Activated CD4-positive, alpha-beta memory T cell treated with anti-CD3 and anti-CD28 coated beads, Interleukin-2, amount 10 ng/mL, durations not matched to agents 7 days and 5 days (primary cell): ENCODE results near the gene LHX1. TPM values are rescaled to one million over a fixed set of nuclear protein-coding genes. Genes with fewer than 3 reads are reported as not detected.
A peak's percentile ranks its signal among the peaks of the same experiment; 100 is the strongest.

Experiments used
- CTCF ChIA-PET: fragments of 350-600 bp; sonication (Branson Sonifier 250); formaldehyde crosslinking; loops from one replicate; lab custom pipeline; 2021; ENCODE audit warnings: antibody characterized with exemption, inconsistent platforms; lab: Charles Lee
- POLR2A ChIA-PET: fragments of 350-600 bp; sonication (Branson Sonifier 250); formaldehyde crosslinking; loops from one replicate; lab custom pipeline; 2021; ENCODE audit warnings: antibody characterized with exemption; lab: Charles Lee
- DNase-seq: peaks from one replicate; pipeline ENCODE4 v3.0.0-alpha.2; 2020
- H3K27ac Mint-ChIP-seq: one replicate; pipeline ENCODE4 v1.8.0; 2021; ENCODE audit warnings: mild to moderate bottlenecking, mixed read lengths
- H3K27me3 Mint-ChIP-seq: one replicate; pipeline ENCODE4 v1.8.0; 2021; ENCODE audit warnings: mixed read lengths
- H3K36me3 Mint-ChIP-seq: one replicate; pipeline ENCODE4 v1.8.0; 2021; ENCODE audit warnings: low read depth, mixed read lengths
- H3K4me1 Mint-ChIP-seq: one replicate; pipeline ENCODE4 v1.8.0; 2021; ENCODE audit warnings: mixed read lengths
- H3K4me3 Mint-ChIP-seq: one replicate; pipeline ENCODE4 v1.8.0; 2021; ENCODE audit warnings: mild to moderate bottlenecking, mixed read lengths
- H3K9me3 Mint-ChIP-seq: one replicate; pipeline ENCODE4 v1.8.0; 2021; ENCODE audit warnings: mixed read lengths
- total RNA-seq, 2 experiments: library from RNA; stranded (reverse); gene quantifications; one replicate each; pipeline ENCODE4 v1.2.3, GENCODE V29; 2021

The LHX1 gene
- total RNA-seq, 2 experiments from 2014 or later = 0.18 TPM

DNA sequence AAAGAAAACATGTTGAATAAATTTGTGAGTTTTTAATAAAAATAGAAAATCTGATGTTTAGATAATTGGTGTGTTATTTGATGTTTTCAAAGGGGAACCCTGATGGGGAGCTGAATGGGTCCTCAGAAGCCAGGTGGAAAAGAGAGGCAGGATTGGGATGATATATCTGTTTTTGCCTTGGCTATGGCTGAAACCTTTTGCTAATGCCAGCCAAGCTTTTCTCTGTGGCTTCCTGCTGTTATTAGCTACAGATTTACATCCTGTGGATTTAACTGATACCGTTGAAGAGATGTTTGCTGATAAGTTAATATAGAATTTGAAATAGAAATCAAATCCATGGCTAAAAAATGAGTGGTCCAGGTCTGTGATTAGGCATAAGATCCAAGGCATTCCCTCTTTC, 7.3 kb downstream of the LHX1 start:
- no peak overlapping the region for H3K27ac Mint-ChIP-seq
- H3K9me3 Mint-ChIP-seq = no peaks in the 10 kb centered on the region
- no peak overlapping the region for H3K4me3 Mint-ChIP-seq
- peaks cover 8% of the 10 kb centered on the region for H3K36me3 Mint-ChIP-seq
- ChIA-PET CTCF (interaction anchor here (1.1 kb wide), 1 partner anchor 12 kb away, joined by 3 read pairs; no protein-coding TSS in a partner anchor), POLR2A (interaction anchor here (1.7 kb wide), 1 partner anchor 9 kb away, joined by 5 read pairs; no protein-coding TSS in a partner anchor)
- DNase-seq = no peak
- peaks cover 72% of the 10 kb centered on the region for H3K27me3 Mint-ChIP-seq
- H3K4me1 Mint-ChIP-seq = peaks cover 33% of the 10 kb centered on the region

- H3K36me3 Mint-ChIP-seq = peaks cover 14% of the 10 kb centered on the region
- CTCF ChIA-PET = interaction anchor here (1.1 kb wide), 1 partner anchor 13 kb away, joined by 3 read pairs; no protein-coding TSS in a partner anchor
- H3K27me3 Mint-ChIP-seq = peaks cover 66% of the 10 kb centered on the region
Observed at GRCh38 chr17:36945140-36945539, 7.9 kb downstream of the LHX1 start.

DNA sequence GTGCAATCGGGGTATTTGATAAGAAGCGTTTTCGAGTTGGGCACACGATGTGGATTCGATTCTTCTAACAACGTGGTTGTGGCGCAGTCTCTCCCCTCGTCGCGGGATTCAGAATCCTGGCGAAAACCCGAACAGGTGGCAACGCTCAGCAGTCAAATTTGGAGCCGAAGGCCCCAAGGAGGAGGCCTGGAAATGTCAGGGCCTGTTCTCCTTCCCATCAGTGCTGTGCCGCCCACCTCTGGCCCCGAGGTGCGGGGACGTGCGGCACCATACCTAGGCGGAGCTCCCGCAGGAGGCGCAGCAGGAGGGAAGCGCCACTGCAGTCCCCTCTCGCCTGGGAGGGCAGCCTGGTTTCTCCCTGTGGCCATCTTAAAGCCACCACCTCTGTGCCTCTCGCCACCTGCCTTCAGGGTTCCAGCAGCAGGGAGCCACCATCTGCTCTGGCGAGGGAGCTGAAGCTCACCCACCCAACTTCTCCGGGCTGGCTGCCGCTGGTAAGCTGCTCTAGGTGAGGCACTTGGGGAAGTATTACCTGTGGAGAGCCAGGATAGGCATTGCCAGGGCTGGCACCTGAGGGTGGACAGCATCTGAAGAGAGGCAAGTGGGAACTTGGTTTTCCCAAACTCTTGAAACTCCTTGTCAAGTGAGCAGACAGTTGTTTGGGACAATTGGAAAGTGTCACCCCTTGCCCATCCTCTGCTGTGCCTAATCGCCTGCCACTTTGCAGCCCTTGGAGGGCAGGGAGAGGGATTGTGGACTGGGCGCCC, 8.9 kb downstream of the LHX1 start:
- Mint-ChIP-seq H3K27ac (no peak overlapping the region), H3K9me3 (no peaks in the 10 kb centered on the region), H3K4me1 (peaks cover 46% of the 10 kb centered on the region), H3K36me3 (peaks cover 23% of the 10 kb centered on the region), H3K4me3 (no peak overlapping the region), H3K27me3 (peaks cover 56% of the 10 kb centered on the region)
- no peak for DNase-seq
- ChIA-PET POLR2A (interaction anchor here (1.7 kb wide), 1 partner anchor 11 kb away, joined by 5 read pairs; no protein-coding TSS in a partner anchor), CTCF (no interaction called here)

More at GRCh38 chr17:36945140-36945539, 7.9 kb downstream of the LHX1 start:
- Mint-ChIP-seq H3K9me3 (no peaks in the 10 kb centered on the region), H3K27ac (no peak overlapping the region), H3K4me1 (peaks cover 36% of the 10 kb centered on the region), H3K4me3 (no peak overlapping the region)
- DNase-seq = no peak
- POLR2A ChIA-PET = interaction anchor here (1.7 kb wide), 1 partner anchor 10 kb away, joined by 5 read pairs; no protein-coding TSS in a partner anchor

- Mint-ChIP-seq H3K27me3 (peaks cover 50% of the 10 kb centered on the region), H3K36me3 (peaks cover 20% of the 10 kb centered on the region), H3K9me3 (no peaks in the 10 kb centered on the region), H3K4me3 (no peak overlapping the region), H3K4me1 (peaks cover 41% of the 10 kb centered on the region), H3K27ac (no peak overlapping the region)
- CTCF ChIA-PET = no interaction called here
- POLR2A ChIA-PET = no interaction called here
- no peak for DNase-seq
Observed at GRCh38 chr17:36946726-36947091, 9.4 kb downstream of the LHX1 start.

GRCh38 chr17:36947922-36948716, 10.8 kb downstream of the LHX1 start:
- DNase-seq = no peak
- Mint-ChIP-seq H3K9me3 (no peaks in the 10 kb centered on the region), H3K27ac (peak overlapping the region; percentile 89), H3K4me1 (peaks cover 54% of the 10 kb centered on the region), H3K4me3 (peak overlapping the region; percentile 91), H3K27me3 (peaks cover 48% of the 10 kb centered on the region), H3K36me3 (peaks cover 34% of the 10 kb centered on the region)
- ChIA-PET CTCF (interaction anchor here (0.9 to 1.6 kb wide), 2 partner anchors 100 to 272 kb away, joined by 3 read pairs; no protein-coding TSS in a partner anchor), POLR2A (interaction anchor here (0.6 to 2.2 kb wide), 16 partner anchors 10 to 411 kb away, joined by 3 to 10 read pairs (median 5); partner anchors contain the start of genes LHX1 and MRM1)

DNA sequence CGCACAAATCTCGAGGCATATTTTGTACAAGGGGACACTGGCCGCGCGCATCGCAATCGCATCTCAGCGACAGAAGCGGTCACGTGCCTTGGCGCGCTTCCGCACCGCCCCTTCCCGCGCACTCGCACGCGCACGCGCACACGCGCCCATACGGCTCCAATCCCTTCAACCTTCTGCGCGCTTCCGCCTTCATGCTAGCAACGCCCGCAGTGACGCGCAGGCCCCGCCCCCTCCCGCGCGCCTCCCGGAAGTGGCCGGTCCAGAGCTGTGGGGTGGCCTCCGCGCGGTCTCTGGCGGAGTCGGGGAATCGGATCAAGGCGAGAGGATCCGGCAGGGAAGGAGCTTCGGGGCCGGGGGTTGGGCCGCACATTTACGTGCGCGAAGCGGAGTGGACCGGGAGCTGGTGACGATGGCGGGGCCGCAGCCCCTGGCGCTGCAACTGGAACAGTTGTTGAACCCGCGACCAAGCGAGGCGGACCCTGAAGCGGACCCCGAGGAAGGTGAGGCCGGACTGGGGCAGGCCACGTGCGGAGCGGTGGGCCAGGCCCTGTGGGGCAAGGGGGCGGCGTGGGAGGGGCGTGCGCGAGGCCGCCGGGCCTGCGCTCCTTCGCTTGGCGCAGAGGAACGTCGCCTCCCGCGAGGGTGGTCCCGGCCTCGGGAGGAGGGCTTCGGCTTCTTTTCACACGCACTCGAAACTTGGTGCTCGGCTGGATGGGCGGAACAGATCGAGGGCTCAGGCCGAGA, 11.6 kb downstream of the LHX1 start, which contains the start of gene AATF:
Gene AATF, plus strand, starts transcription at position 238 of the 744 bp plus-strand sequence. Its CDS starts 172 bp downstream, at position 410.
- H3K27ac Mint-ChIP-seq = peak within 1 kb of the TSS; percentile 89
- peak within 1 kb of the TSS; percentile 91 for H3K4me3 Mint-ChIP-seq
- H3K27me3 Mint-ChIP-seq = peaks cover 40% of the 10 kb centered on the region
- peaks cover 49% of the 10 kb centered on the region for H3K4me1 Mint-ChIP-seq
- ChIA-PET POLR2A (interaction anchor here (0.5 to 2.2 kb wide), 22 partner anchors 11 to 410 kb away, joined by 3 to 10 read pairs (median 4); partner anchors contain the start of genes LHX1 and MRM1), CTCF (interaction anchor here (0.7 to 1.6 kb wide), 4 partner anchors 98 to 290 kb away, joined by 3 read pairs; no protein-coding TSS in a partner anchor)
- H3K36me3 Mint-ChIP-seq = peaks cover 41% of the 10 kb centered on the region
- peak; percentile 97 for DNase-seq
- no peaks in the 10 kb centered on the region for H3K9me3 Mint-ChIP-seq

GRCh38 chr17:36949461-36949927, 12.2 kb downstream of the LHX1 start:
- H3K36me3 Mint-ChIP-seq = peaks cover 47% of the 10 kb centered on the region
- peaks cover 36% of the 10 kb centered on the region for H3K27me3 Mint-ChIP-seq
- peaks cover 51% of the 10 kb centered on the region for H3K4me1 Mint-ChIP-seq
- no peak for DNase-seq
- no peaks in the 10 kb centered on the region for H3K9me3 Mint-ChIP-seq
- peak overlapping the region; percentile 89 for H3K27ac Mint-ChIP-seq
- H3K4me3 Mint-ChIP-seq = peak overlapping the region; percentile 91
- ChIA-PET CTCF (interaction anchor here (0.6 to 1.6 kb wide), 5 partner anchors 21 to 290 kb away, joined by 3 read pairs; no protein-coding TSS in a partner anchor), POLR2A (interaction anchor here (0.5 to 2.2 kb wide), 20 partner anchors 11 to 409 kb away, joined by 3 to 10 read pairs (median 5); partner anchors contain the start of genes LHX1 and MRM1)

GRCh38 chr17:36950027-36950426, 12.8 kb downstream of the LHX1 start:
- DNase-seq = no peak
- CTCF ChIA-PET = interaction anchor here (0.6 to 1.3 kb wide), 2 partner anchors 21 to 97 kb away, joined by 3 read pairs; no protein-coding TSS in a partner anchor
- Mint-ChIP-seq H3K4me3 (peak overlapping the region; percentile 91), H3K27me3 (peaks cover 31% of the 10 kb centered on the region), H3K27ac (peak overlapping the region; percentile 89), H3K36me3 (peaks cover 51% of the 10 kb centered on the region), H3K9me3 (no peaks in the 10 kb centered on the region), H3K4me1 (peaks cover 52% of the 10 kb centered on the region)
- POLR2A ChIA-PET = interaction anchor here (0.7 to 2.2 kb wide), 6 partner anchors 11 to 409 kb away, joined by 4 to 8 read pairs (median 6); no protein-coding TSS in a partner anchor

DNA sequence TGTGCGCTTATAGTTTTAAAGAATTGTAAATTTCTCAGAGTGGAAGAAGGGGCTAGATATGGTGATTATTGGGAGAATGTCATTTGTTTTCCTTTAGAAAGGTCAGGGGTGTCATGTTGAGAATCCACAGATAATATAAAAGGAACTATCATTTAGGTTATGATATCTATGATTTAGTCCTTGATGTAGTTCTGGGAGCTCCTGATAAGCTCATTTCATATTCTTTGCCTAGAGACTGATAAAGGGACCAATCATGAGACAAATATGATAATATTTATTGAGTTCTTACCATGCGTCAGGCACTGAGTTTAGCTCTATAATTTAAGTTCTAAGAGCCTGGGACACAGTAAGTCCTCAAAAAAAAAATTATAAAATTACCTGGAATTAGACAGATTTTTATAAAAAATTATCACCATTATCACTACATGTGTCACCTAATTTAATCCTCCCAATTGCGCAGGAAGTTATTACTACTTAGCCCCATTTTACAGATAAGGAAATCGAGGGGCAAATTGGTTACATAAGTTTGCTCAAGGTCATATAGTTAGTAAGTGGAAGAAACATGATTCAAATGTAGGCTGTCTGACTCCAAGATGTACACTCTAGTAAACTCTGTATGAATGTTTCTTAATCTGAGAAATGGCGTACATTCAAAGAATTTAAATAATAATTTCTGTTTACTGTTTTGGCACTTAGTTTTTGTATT, 14.0 kb downstream of the LHX1 start:
- peaks cover 20% of the 10 kb centered on the region for H3K27me3 Mint-ChIP-seq
- H3K36me3 Mint-ChIP-seq = peaks cover 60% of the 10 kb centered on the region
- ChIA-PET POLR2A (interaction anchor here (0.9 to 1.1 kb wide), 2 partner anchors 136 to 350 kb away, joined by 3 read pairs; partner anchors contain the start of gene MRM1), CTCF (no interaction called here)
- no peaks in the 10 kb centered on the region for H3K9me3 Mint-ChIP-seq
- peaks cover 52% of the 10 kb centered on the region for H3K4me1 Mint-ChIP-seq
- H3K4me3 Mint-ChIP-seq = peak overlapping the region; percentile 32
- DNase-seq = no peak
- no peak overlapping the region for H3K27ac Mint-ChIP-seq

DNA sequence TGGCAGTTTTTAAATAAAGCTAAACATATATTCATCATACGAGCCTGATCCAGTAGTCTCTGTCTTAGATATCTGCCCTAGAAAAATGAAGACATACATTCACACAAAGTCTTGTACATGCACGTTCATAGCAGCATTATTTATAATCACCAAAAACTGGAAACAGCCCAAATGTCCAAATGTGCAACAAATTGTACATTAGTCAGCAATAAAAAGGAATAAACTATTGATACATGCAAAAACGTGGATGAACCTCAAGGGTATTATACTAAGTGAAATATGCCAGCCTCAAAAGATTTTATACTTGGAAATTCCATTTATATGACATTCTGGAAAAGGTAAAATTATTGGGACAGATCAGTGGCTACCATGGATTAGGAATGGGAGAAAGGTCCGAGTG, 34.2 kb downstream of the LHX1 start:
- no peak for DNase-seq
- no peak overlapping the region for H3K27ac Mint-ChIP-seq
- CTCF ChIA-PET = interaction anchor here (1.4 kb wide), 1 partner anchor 76 kb away, joined by 4 read pairs; no protein-coding TSS in a partner anchor
- POLR2A ChIA-PET = interaction anchor here (0.7 kb wide), 1 partner anchor 19 kb away, joined by 3 read pairs; no protein-coding TSS in a partner anchor
- no peaks in the 10 kb centered on the region for H3K27me3 Mint-ChIP-seq
- no peak overlapping the region for H3K4me3 Mint-ChIP-seq
- H3K4me1 Mint-ChIP-seq = peaks cover 17% of the 10 kb centered on the region
- H3K36me3 Mint-ChIP-seq = peaks cover 45% of the 10 kb centered on the region
- no peaks in the 10 kb centered on the region for H3K9me3 Mint-ChIP-seq

- no peak overlapping the region for H3K27ac Mint-ChIP-seq
- ChIA-PET CTCF (interaction anchor here (1.3 kb wide), 1 partner anchor 346 kb away, joined by 3 read pairs; no protein-coding TSS in a partner anchor), POLR2A (interaction anchor here (0.7 kb wide), 1 partner anchor 19 kb away, joined by 3 read pairs; no protein-coding TSS in a partner anchor)
- H3K4me1 Mint-ChIP-seq = peaks cover 14% of the 10 kb centered on the region
- no peak overlapping the region for H3K4me3 Mint-ChIP-seq
- H3K36me3 Mint-ChIP-seq = peaks cover 40% of the 10 kb centered on the region
- no peaks in the 10 kb centered on the region for H3K27me3 Mint-ChIP-seq
- H3K9me3 Mint-ChIP-seq = no peaks in the 10 kb centered on the region
- DNase-seq = no peak
Observed at GRCh38 chr17:36972186-36972700, 35.0 kb downstream of the LHX1 start.
